HepG2 (cell line): ENCODE results near the gene FXR2. TPM values are rescaled to one million over a fixed set of nuclear protein-coding genes. Genes with fewer than 3 reads are reported as not detected.

Source experiments
- EHMT2 ChIP-seq: fragments of 200-600 bp; sonication (generic); IDR thresholded peaks from 2 replicates; pipeline ENCODE4 v1.7.0; 2017; ENCODE audit warnings: antibody characterized with exemption, low read depth, low read length, borderline replicate concordance
- GATAD1 ChIP-seq: IDR thresholded peaks from 2 replicates; pipeline ENCODE4 v1.6.1; 2016; ENCODE audit warnings: missing genetic modification reagents, missing compliant biosample characterization
- HDAC6 ChIP-seq: fragments of 200-600 bp; sonication (generic); IDR thresholded peaks from 2 replicates; pipeline ENCODE4 v1.7.0; 2017; ENCODE audit warnings: mild to moderate bottlenecking, antibody characterized with exemption, low read length, low read depth
- JUNB ChIP-seq: sonication (generic); formaldehyde crosslinking; IDR thresholded peaks from 2 replicates; pipeline ENCODE4 v1.8.0; 2022; ENCODE audit warnings: missing genetic modification reagents, mild to moderate bottlenecking, borderline replicate concordance
- SP140L ChIP-seq: sonication (generic); formaldehyde crosslinking; IDR thresholded peaks from 2 replicates; pipeline ENCODE4 v1.4.0; 2020; ENCODE audit warnings: missing genetic modification reagents, borderline replicate concordance
- THAP11 ChIP-seq: IDR thresholded peaks from 2 replicates; pipeline ENCODE4 v1.6.1; 2016; ENCODE audit warnings: missing biosample characterization, missing genetic modification reagents
- ZFP1 ChIP-seq: IDR thresholded peaks from 2 replicates; pipeline ENCODE4 v1.6.1; 2016
- ZFP37 ChIP-seq: sonication (generic); formaldehyde crosslinking; IDR thresholded peaks from 2 replicates; pipeline ENCODE4 v1.4.0; 2020; ENCODE audit warnings: missing genetic modification reagents, borderline replicate concordance
- ZFY ChIP-seq: sonication (generic); formaldehyde crosslinking; IDR thresholded peaks from 2 replicates; pipeline ENCODE4 v1.4.0; 2020; ENCODE audit warnings: missing genetic modification reagents
- polyA plus RNA-seq, 8 experiments: library from polyadenylated mRNA; depleted of rRNA in 3 of 8; stranded (reverse) in 7 of 8; unstranded in 1 of 8; fragments of >200 nt; fragmentation: Illumina TruSeq in 4 of 8; extraction: Trizol in 4 of 8; gene quantifications; 2 replicates each; pipeline versions ENCODE4 v1.2.1 to v1.2.3, GENCODE V29; 2011 to 2016; ENCODE audit warnings: low read depth in 4 of 8, missing spikeins in 1 of 8, mixed read lengths in 1 of 8; ENCODE audit not compliant: insufficient read depth in 1 of 8
- total RNA-seq, 5 experiments: library from RNA; depleted of rRNA; stranded (reverse); fragments of >200 nt; fragmentation: Illumina TruSeq; extraction: Trizol; gene quantifications; 2 replicates each; pipeline ENCODE4 v1.2.3, GENCODE V29; 2016; ENCODE audit warnings: low read depth in 1 of 5
- TF ChIP-seq, protein P1 (sequence below): sonication (generic); formaldehyde crosslinking; IDR thresholded peaks from 2 replicates; pipeline ENCODE4 v1.5.0; 2020; ENCODE audit warnings: mild to moderate bottlenecking, missing genetic modification reagents, borderline replicate concordance
- TF ChIP-seq, protein P2 (sequence below): sonication (generic); formaldehyde crosslinking; IDR thresholded peaks from 2 replicates; pipeline ENCODE4 v1.5.1; 2020; ENCODE audit warnings: mild to moderate bottlenecking, missing genetic modification reagents
- TF ChIP-seq, protein P3 (sequence below): sonication (generic); formaldehyde crosslinking; IDR thresholded peaks from 2 replicates; pipeline ENCODE4 v1.4.0; 2020; ENCODE audit warnings: missing genetic modification reagents

FXR2 gene
- total and polyA plus RNA-seq, 2 of the 13 experiments (the other 11 are each of a cell fraction or from before 2014, with no cell fraction given) = 20.9 to 24.4 TPM

DNA sequence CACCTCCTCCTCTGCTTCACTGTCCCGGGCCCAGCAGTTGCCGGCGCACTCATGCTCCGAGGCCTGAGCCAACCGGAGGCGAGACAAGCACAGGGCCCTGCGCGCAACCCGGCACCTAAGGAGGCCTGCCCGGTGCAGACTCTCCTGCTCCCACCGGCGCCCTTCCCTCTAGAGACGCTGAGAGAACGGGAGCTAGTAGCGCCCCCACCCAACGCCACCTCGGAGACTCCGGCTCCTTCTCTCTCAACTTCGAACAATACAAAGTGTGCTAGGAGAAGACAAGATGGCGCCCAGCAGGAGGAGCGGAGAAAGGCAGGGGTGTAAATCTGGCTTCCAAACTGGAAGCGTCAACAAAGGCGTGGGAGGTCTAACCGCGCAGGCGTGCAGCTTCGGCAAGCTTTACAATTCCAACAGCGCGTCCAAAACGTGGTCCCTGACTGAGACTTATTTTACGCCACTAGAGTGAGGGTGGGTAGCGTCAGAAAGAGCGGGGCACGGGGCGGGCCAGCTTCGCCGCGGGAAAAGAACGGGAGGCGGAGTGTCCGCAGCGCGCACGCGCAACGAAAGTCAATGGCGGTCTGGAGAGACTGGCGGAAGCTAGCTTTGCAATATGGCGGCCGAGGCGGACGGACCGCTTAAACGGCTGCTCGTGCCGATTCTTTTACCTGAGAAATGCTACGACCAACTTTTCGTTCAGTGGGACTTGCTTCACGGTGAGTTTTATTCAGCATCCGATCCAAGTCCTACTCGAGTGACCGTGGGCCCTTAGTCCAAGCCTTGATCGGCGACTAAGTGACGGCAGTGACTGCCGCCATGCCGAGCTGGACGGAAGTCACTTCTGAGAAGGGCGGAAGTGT is 31.2 kb downstream of the FXR2 start, which contains the start of gene MPDU1 (continued):
- TF ChIP-seq SP140L (CRISPR knock-in tag) (no peak), ZFY (CRISPR knock-in tag) (peak; percentile 66), ZFP37 (CRISPR knock-in tag) (peak; percentile 77), EHMT2 (no peak), HDAC6 (no peak), THAP11 (CRISPR knock-in tag) (peak; percentile 90), GATAD1 (peak; percentile 95), ZFP1 (CRISPR knock-in tag) (no peak), JUNB (CRISPR knock-in tag) (no peak)
- TF ChIP-seq, protein P1, sequence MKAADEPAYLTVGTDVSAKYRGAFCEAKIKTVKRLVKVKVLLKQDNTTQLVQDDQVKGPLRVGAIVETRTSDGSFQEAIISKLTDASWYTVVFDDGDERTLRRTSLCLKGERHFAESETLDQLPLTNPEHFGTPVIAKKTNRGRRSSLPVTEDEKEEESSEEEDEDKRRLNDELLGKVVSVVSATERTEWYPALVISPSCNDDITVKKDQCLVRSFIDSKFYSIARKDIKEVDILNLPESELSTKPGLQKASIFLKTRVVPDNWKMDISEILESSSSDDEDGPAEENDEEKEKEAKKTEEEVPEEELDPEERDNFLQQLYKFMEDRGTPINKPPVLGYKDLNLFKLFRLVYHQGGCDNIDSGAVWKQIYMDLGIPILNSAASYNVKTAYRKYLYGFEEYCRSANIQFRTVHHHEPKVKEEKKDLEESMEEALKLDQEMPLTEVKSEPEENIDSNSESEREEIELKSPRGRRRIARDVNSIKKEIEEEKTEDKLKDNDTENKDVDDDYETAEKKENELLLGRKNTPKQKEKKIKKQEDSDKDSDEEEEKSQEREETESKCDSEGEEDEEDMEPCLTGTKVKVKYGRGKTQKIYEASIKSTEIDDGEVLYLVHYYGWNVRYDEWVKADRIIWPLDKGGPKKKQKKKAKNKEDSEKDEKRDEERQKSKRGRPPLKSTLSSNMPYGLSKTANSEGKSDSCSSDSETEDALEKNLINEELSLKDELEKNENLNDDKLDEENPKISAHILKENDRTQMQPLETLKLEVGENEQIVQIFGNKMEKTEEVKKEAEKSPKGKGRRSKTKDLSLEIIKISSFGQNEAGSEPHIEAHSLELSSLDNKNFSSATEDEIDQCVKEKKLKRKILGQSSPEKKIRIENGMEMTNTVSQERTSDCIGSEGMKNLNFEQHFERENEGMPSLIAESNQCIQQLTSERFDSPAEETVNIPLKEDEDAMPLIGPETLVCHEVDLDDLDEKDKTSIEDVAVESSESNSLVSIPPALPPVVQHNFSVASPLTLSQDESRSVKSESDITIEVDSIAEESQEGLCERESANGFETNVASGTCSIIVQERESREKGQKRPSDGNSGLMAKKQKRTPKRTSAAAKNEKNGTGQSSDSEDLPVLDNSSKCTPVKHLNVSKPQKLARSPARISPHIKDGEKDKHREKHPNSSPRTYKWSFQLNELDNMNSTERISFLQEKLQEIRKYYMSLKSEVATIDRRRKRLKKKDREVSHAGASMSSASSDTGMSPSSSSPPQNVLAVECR = peak; percentile 89
- TF ChIP-seq, protein P2, sequence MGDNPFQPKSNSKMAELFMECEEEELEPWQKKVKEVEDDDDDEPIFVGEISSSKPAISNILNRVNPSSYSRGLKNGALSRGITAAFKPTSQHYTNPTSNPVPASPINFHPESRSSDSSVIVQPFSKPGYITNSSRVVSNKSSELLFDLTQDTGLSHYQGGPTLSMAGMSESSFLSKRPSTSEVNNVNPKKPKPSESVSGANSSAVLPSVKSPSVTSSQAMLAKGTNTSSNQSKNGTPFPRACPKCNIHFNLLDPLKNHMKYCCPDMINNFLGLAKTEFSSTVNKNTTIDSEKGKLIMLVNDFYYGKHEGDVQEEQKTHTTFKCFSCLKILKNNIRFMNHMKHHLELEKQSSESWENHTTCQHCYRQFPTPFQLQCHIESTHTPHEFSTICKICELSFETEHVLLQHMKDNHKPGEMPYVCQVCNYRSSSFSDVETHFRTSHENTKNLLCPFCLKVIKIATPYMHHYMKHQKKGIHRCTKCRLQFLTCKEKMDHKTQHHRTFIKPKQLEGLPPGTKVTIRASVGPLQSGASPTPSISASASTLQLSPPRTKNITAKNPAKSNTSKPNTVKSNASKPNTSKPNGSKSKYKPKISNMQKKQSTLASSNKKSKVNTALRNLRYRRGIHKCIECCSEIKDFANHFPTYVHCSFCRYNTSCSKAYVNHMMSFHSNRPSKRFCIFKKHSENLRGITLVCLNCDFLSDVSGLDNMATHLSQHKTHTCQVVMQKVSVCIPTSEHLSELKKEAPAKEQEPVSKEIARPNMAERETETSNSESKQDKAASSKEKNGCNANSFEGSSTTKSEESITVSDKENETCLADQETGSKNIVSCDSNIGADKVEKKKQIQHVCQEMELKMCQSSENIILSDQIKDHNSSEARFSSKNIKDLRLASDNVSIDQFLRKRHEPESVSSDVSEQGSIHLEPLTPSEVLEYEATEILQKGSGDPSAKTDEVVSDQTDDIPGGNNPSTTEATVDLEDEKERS (CRISPR knock-in tag) = 0 out of 2 replicates have a peak, but pooled peaks have one; percentile 34
- TF ChIP-seq, protein P3, sequence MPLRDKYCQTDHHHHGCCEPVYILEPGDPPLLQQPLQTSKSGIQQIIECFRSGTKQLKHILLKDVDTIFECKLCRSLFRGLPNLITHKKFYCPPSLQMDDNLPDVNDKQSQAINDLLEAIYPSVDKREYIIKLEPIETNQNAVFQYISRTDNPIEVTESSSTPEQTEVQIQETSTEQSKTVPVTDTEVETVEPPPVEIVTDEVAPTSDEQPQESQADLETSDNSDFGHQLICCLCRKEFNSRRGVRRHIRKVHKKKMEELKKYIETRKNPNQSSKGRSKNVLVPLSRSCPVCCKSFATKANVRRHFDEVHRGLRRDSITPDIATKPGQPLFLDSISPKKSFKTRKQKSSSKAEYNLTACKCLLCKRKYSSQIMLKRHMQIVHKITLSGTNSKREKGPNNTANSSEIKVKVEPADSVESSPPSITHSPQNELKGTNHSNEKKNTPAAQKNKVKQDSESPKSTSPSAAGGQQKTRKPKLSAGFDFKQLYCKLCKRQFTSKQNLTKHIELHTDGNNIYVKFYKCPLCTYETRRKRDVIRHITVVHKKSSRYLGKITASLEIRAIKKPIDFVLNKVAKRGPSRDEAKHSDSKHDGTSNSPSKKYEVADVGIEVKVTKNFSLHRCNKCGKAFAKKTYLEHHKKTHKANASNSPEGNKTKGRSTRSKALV = no peak
